NT2/D1 (cell line): Measurements from ENCODE around the gene FRRS1L.

Source experiments
- SUZ12 ChIP-seq: IDR thresholded peaks from 2 replicates; pipeline ENCODE4 v1.6.1; 2011; ENCODE audit not compliant: insufficient read length, insufficient read depth; ENCODE audit errors: extremely low read depth
- YY1 ChIP-seq: IDR thresholded peaks from 2 replicates; pipeline ENCODE4 v1.6.1; 2011; ENCODE audit not compliant: insufficient read length, insufficient read depth
- ZNF274 ChIP-seq: IDR thresholded peaks from 2 replicates; pipeline ENCODE4 v1.6.1; 2011; ENCODE audit warnings: mild to moderate bottlenecking, low read depth, low read length

DNA sequence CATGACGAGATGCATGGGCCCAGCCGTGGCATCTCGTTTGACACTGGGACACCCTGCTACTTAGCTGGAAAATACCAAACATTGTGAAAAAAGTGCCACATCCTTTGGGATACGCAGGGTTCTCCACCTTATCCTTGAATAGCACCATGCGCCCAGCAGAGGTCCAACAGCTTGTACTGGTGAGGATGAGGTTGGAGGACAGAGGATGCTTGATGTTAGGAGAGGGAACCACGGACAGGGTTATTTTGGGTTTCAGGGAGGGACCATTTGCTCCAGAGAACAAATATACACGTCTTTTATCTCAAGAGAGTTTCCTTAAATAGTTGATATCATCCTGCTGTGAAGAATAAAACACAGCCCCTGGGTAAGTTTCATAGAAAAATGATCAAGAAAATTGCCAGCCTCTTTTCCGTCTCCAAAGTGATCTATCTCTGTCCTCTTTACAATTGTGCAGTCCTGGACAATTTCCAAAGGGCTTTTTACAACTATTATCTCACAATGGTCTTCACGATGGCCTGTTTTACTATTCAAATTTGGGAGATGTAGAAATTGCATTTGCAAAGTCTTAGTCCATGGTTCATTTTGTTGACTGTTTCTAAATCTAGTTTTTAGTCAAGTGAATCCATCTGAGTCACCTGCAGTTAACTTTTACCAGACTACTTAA is 19.9 kb upstream of the FRRS1L start:
- TF ChIP-seq SUZ12, result no peak
- no peak for TF ChIP-seq ZNF274
- TF ChIP-seq YY1, result no peak
